NCI-H345 (cell line): ENCODE measurements around the gene PPP1R9B.

ENCODE experiments used
- DNase-seq: peaks from one replicate; lab custom pipeline; 2025; lab: John Stamatoyannopoulos, UW

Gene PPP1R9B

DNA sequence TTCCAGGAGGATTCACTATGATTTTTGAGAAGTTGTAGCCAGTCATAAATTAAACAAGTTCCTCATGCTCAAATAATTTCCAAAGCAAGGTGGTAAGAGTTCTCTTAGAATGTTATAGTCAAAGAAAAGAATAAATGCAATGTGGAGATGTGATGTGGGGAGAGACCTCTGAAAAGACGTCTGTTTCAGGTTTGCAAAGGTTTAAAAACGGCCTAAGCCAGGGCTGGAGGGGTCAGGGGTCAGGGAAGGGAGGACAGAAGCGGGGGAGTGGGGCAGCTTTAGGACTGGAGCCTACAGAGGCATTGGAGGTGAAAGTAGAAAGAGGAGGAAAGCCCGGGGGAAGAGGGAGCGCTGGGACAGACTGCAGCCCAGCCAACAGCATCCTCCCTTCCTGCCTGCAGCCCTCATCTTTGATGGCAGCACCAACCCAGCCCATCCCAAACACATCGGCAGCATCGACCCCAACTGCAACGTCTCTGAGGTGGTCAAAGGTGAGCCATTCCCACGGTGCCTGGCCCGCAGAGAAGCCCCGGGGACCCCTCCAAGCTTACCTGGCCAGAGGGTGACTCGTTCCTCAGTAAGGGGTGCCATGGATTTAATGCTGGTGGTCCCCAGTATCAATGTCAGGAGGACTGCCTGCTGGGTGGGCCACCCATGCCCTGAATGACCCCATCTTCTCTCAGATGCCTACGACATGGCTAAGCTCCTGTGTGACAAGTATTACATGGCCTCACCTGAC is 43.9 kb downstream of the PPP1R9B start:
- DNase-seq: no peak

DNA sequence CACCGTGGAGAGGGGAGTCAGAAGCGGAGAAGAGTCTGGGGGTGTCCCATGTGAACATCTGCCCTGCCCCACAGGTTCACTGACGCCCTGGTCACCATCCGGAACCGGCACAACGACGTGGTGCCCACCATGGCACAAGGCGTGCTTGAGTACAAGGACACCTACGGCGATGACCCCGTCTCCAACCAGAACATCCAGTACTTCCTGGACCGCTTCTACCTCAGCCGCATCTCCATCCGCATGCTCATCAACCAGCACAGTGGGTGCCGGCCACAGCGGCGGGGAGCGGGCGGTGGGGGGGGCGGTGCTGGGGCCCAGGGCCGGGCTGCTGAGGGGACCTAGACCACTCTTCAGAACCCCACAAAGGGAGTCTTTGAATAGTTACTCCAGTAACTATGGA is 44.7 kb downstream of the PPP1R9B start:
- DNase-seq: no peak

DNA sequence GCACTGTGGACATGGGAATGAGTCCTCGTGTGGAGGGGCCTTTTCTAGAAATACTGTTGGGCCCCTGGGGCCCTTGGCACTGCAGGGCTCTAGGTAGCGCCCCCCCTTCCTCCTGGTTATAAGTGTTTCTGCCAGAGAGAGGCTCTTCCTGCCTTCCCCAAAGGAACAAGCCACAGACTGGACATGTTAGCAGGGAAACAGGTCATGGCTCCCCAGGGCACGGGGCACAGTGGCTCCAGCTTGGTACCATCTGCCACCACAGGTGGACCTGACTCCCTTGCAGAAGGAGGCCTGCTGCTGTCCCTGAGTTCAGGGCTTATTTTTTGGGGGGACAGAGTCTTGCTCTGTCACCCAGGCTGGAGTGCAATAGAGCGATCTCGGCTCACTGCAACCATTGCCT is 46.5 kb downstream of the PPP1R9B start:
- DNase-seq: no peak

DNA sequence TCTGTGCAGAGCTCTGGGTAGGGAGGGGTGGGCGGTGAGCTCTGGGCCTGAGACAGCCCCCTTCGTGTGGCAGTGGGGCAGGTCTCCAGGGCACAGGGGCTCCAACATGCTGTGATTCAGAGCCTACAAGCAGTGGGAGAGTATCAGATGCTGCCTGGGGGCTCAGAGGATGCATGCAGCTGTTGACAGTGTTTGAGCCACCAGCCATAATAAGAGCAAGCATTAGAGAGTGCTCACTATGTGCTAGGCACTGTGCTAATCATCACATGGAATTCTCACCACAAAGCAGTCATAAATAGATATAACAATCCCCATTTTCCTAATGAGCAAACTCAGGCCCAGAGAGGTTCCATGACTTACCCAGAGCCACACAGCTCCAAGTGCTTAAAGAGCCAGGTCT is 47.2 kb downstream of the PPP1R9B start:
- no peak for DNase-seq

DNA sequence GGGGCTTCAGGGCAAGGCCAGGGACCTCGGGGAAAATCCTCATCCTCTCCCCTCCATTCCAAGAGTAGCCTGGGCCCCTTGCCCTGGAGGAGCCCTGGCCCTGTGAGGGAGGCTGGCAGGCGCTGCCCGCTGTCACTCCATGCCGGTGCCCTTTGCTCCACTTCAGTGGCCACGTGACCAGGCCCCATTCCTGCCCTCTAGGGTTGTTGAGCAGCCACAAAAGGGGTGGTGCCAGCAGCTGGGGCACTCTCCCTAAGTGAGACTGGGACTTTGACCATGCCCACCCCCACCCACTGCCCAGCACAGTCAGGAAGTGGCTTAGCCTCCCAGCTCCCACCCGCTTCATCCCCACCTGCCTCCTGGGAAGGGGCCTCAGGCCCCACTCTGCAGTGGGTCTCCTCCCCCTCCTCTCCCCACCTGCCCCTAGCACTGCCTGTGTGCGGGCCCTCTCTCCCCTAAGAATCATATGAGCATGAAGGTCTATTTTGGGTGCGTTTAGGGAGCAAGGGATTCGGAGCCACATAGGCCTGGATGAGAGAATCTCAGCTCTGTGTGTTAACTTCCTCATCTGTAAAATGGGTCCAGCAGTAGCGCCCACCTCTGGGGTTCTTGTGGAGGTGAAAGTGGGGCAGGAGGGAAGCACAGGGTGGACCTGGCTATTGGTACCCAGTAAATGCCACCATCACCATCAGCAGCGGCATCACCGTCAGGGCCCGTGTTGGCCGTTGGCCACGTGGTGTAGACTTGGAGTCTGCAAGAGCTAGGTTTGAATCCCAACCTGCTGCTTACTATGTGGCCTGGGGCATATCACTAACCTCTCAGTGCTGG is 48.1 kb downstream of the PPP1R9B start:
- DNase-seq: no peak

DNA sequence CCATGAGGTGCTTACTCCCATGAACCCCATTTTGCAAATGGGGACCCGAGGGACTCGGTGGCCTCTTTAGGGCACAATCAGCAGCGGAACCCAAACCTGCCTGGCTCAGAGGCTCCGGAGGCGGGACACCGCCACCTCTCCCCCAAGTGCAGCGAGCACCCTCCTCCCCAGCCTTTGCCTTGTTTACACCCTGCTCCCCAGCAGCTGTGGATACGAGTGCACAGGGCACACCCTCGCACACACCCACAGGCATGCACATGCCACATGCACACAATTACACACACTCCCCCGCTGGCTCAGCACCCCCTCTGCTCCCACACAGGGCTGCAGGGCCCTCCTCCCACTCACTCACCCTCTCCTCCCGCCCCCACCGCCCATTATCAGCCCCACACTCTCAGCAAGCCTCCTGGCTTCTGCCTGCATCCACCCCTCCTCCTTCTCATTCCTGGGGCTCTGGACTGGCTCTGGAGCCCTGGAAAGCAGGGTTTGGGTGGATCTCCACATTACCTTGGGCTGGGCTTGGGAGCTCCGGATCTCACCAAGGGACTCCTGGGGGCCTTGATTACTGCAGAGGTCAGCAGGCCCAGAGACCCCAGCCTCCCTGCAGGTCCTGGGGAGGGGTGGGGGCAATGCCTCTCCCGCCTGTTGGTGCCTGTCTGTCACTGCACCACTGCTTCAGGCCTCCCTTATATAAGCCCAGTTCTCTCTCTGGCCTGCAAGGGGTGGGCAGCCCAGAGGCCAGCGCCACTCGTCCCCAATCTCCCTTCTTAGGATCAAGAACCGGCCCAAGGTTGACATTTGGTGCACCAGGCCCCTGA is 48.9 kb downstream of the PPP1R9B start:
- no peak for DNase-seq

DNA sequence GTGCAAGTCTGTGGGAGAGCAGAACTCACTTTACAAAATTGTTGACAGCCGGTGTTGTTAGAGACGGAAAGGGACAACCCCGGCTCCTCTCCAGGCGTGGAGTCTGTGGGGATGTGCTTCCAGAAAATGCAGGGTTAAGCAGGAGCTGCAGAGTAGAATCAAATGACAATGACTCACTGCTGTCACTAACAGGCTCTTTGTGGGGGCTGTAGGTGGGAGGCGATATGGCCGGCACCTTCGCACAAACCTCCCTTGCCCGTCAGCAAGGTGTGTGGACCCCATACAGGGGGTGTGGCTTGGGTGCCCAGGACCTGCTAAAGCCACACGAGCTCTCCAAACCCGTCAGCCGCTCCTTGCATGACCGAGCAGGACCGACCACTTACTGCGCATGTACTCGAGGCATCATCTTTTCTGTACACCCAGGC is 49.5 kb downstream of the PPP1R9B start:
- DNase-seq: no peak

DNA sequence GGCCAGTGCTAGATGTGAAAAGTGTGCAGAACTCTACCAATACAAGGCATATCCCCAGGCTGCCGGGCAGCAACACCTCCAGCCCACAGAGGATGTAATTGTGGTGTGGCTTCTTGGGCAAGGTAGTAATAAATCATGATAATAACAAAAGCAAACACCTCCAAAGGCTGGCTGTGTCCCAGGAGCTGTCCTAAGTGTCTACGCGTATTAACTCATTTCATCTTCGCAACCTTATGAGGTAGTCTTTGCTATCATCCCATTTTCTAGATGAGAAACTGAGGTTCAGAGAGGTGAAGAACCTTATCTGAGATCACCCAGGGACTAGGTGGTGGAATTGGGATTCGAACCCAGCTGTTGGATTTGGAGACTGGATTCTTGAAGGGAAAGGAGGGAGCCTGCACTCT is 50.0 kb downstream of the PPP1R9B start:
- DNase-seq: no peak

DNA sequence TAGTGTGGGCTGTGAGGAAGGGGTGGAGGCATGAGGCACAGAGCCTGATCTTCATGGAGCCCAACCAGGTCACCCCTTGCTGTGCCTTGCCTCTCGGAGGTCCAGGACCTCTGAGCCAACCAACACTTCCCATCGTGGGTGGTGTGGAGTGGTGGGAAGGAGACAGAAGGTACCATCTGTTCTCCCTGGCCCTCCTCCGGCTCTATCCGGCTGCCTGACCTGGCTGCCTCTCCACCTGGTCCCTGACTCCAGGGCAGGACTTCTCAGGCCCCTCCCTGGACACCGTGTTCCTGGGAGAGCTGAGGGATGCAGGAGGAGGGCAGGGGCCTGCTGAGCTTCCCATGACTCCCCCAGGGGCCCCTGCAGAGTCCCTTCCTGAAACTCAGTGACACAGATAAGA is 51.5 kb downstream of the PPP1R9B start:
- DNase-seq: no peak

DNA sequence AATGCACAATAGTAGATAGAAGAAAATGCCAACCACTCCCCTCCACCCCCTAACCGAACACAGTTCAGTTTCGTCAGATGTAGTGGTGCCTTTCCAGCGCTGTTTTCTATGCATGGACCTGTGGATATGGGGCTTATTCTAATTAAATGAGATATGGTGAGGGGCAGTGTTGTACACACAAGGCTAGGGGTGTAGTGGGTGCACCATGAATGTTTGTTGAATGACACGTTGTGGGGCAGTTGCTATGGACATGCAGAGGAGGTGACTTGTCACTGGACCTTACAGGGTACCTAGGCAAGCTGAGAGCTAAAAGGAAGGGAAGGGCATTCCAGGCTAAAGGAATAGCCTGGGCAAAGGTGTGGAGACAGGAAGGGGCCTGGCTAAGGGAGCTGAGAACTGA is 51.9 kb downstream of the PPP1R9B start:
- no peak for DNase-seq

DNA sequence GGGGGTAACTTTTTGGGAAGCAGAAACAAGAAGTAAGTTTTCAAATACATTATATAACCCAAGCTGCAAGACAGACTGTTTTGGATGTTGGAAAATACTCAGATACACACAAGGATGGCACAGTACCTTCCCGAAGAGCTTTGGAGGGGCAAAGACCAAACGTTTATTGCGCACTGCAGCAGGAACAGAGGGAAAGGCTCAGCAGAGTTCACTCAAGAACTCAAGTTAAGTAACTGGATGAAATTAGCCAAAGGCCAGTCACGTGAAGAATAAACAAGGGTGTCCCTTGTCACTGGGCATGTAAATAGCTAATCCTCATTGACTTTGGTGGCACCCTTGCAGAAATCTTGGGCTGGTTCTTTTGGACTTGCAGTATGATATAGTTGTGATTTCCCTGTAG is 52.6 kb downstream of the PPP1R9B start:
- DNase-seq: no peak

DNA sequence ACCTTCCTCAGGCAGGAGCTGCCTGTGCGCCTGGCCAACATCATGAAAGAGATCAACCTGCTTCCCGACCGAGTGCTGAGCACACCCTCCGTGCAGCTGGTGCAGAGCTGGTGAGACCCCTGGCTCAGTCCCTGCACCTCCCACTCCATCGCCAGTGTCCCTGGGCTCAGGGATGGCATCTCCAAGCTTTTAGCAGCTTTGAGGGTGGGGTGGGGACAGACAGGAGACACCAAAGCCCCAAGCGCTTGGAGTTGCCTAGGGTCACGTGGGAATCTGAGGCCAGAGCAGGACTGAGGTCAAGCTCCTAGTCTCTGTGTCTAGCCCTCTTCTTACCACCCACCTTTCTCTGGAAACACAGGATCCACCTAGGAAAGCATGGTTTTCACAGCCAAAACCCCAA is 53.0 kb downstream of the PPP1R9B start:
- DNase-seq: no peak

DNA sequence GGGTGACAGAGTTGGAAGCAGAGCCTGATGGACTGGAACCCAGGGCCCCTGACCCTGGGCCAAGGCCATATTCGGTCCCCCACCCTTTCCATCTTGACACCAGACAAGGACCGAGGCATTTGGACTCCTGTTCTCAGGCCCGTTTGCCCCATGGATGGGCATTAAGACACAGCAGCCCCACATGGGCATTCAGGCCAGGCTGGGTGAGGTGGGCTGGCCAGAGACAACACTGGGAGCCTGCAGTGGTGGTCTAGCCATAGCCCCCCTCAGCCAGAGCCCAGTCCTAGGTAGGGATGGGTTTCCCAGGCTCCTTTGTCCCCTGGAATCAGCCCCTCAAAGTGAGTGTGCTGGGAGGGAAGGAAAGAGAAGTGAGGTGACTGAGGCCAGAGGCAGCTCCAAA is 53.7 kb downstream of the PPP1R9B start:
- no peak for DNase-seq

DNA sequence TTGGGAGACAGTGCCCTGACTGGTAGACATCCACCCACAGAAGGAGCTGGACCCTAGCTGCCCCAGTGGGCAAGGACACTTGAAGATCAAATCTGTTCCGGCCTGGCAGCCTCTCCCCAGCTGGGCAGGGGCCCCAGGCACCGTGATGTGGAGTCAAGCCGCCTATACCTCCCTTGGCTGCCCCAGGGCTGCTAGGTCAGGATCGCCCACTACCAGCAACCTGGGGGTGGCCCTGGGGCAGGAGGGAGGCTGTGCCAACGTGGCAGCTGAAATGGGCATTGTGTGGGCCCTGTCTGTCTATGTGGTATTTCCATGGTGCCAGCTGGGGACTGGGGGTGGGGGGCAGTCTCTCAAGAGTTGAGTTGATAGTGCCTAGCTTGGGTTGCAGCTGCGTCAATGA is 54.4 kb downstream of the PPP1R9B start:
- no peak for DNase-seq

DNA sequence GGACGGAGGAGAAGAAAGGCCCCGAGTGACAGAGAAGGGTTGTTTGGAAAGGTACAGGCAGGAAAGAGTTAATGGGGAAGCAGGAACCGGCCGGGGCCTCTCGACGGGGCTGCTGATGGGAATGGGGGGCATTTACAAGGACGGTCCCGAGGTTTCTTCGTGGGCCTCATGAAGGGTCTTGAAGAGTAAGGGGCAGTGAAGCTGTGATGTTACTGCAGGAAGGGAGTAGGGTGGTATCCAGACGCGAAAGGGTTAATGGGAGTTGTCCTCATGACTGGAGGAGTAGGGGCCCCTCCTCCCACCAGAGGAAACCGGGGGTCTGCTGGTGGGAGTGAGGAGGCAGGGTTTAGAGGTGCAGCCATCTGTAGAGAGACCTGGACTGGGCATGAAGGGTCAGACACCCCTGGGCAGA is 54.8 kb downstream of the PPP1R9B start:
- DNase-seq: no peak

DNA sequence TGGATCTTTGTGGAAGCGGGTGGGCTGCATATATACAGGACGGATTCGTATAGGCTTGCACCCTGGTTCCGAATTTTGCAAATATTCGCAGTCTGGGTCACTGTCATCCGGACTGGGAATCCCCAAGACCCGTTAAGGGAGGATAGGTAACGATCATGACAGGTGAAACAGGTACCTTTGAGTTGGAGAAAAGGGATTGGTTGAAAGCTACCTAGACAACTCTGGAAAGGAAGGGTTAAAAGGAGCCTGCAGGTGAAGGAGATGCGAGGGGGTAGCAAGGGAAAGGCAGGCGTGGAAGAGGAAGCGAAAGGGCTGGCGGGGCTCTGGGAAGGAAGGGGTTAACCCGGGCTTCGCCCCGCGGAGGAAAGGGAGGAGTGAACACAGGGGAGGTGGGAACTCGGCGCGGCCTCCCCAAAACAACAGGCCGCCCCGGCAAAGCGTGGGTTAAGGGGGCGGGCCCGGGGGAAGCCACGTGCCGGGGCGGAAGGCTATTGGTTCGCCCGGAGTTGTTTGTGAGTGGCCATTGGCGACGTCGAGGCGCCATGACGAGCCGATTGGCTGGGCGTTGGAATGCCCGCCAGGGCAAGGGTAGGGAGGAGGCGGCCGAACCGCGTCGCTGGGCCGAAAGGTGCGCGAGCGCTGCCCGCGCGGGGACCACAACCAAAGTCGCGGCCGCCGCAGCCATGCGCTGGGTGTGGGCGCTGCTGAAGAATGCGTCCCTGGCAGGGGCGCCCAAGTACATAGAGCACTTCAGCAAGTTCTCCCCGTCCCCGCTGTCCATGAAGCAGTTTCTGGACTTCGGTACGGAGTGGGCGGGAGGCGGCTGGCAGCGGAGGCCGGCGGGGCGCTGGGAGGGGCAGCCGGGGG is 55.5 kb downstream of the PPP1R9B start, which contains the start of gene PDK2:
TSS of gene PDK2 (plus strand) at position 599 of the 867 bp plus-strand sequence. CDS start at position 684, 85 bp downstream.
- peak; percentile 96 for DNase-seq

DNA sequence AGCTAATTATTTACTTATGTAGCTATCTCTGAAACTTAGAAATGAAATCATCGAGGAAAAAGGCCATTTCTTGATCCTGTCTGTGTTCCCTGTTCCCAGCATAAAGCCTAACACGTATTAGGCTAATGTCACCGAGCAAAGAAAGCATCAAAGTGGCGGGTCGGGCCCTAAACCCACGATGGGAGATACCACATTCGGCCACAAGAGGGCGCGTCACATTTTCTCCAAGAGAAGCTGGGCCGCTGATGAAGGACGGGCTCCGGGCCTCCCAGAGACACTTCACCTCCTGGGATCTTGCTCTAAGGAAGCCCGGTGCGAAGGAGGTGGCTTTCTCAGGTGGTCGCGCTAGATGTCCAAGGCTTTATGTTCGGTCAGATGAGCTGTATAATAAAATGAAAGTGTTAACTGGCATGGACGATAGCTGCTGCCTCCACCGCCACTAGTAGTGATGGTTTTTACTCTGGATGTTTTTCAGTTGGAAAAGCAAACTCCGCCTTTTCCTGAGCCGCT is 56.2 kb downstream of the PPP1R9B start:
- DNase-seq: peak; percentile 88

DNA sequence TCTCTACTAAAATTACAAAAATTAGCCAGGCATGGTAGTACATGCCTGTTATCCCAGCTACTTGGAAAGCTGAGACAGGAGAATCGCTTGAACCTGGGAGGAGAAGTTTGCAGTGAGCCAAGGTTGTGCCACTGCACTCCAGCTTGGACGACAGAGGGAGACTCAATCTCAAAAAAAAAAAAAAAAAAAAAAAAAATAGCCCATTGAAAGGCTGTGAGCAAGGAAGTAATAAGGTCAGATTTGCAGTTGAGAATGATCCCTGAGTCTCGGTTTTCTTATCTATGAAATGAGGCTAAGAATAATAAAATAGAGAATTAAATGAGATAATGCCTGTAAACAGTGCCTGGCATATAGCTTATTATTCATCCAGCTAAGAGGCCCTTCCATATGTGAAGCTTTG is 56.7 kb downstream of the PPP1R9B start:
- no peak for DNase-seq

DNA sequence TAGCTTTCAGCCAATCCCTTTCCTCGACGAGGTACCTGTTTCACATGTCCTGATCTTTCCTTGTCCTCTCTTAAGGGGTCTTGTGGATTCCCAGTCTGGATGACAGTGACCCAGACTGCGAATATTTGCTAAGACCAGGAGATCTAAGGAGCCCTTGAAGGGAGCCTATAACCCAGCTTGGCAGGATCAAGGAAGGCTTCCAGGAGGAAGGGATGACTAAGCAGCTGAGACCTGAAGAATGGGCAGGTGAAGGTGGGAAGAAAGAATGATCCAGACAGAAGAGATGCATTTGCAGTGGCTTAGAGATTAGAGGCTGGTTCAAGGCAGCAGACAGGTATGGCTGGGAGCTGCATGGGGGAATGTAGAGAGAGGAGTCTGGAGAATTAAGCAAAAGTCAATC is 57.2 kb downstream of the PPP1R9B start:
- no peak for DNase-seq

DNA sequence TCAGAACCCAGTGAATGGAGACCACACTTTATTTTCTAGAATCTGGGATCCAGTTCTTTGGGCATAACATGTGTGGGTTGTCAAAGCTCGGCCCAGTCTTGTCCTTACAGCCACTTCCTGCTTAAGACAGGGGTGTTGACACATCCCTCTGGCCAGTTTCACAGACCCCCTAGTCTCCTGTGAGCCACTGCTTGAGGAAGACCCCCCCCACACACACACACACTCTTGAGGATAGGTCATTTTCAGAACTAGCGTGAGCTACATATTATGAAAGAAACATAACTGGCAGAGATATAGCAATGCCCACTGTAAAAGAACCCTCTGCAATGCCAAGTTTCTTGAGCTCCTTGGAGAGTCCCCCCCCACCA is 58.6 kb downstream of the PPP1R9B start:
- DNase-seq: no peak
